SU-DHL-6 (cell line): ENCODE measurements around the gene GUK1.

Experiments
- EZH2phosphoT487 ChIP-seq: fragments of 200-600 bp; sonication (generic), shearing (Covaris generic); conservative IDR thresholded peaks from 2 replicates; pipeline ENCODE4 v1.6.1; 2018; ENCODE audit warnings: mild to moderate bottlenecking, antibody characterized with exemption, low read length, moderate library complexity, mixed read lengths
- TF ChIP-seq, protein P1 (sequence below): fragments of 200-600 bp; sonication (generic); IDR thresholded peaks from one replicate; pipeline ENCODE4 v1.5.1; 2017; ENCODE audit warnings: antibody characterized with exemption, mild to moderate bottlenecking, low read length, moderate library complexity; ENCODE audit not compliant: insufficient read depth, poor library complexity, severe bottlenecking

DNA sequence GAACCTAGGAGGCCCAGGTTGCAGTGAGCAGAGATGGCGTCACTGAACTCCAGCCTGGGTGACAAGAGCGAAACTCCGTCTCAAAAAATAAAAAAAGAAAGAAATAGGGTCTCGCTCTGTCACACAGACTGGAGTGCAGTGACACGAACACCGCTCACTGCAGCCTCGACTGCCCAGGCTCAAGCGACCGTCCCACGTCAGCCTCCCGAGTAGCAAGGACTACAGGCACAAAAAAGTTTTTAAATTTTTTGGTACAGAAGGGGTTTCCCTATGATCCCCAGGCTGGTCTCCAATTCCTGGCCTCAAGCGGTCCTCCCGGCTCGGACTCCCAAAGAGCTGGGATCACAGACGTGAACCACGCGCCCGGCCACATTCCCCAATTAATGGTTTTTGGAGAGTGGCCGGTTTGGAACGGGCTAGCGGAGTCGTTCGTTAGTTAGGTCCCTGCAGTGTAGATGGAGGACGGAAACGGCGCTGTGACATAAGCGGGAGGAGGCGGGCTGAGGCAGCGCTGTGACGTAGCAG, 611 bp upstream of the GUK1 start:
- TF ChIP-seq, protein P1, sequence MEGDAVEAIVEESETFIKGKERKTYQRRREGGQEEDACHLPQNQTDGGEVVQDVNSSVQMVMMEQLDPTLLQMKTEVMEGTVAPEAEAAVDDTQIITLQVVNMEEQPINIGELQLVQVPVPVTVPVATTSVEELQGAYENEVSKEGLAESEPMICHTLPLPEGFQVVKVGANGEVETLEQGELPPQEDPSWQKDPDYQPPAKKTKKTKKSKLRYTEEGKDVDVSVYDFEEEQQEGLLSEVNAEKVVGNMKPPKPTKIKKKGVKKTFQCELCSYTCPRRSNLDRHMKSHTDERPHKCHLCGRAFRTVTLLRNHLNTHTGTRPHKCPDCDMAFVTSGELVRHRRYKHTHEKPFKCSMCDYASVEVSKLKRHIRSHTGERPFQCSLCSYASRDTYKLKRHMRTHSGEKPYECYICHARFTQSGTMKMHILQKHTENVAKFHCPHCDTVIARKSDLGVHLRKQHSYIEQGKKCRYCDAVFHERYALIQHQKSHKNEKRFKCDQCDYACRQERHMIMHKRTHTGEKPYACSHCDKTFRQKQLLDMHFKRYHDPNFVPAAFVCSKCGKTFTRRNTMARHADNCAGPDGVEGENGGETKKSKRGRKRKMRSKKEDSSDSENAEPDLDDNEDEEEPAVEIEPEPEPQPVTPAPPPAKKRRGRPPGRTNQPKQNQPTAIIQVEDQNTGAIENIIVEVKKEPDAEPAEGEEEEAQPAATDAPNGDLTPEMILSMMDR, result no peak
- TF ChIP-seq EZH2phosphoT487, result no peak
